ENCODE results near the gene SLIT3.

SLIT3 gene

DNA sequence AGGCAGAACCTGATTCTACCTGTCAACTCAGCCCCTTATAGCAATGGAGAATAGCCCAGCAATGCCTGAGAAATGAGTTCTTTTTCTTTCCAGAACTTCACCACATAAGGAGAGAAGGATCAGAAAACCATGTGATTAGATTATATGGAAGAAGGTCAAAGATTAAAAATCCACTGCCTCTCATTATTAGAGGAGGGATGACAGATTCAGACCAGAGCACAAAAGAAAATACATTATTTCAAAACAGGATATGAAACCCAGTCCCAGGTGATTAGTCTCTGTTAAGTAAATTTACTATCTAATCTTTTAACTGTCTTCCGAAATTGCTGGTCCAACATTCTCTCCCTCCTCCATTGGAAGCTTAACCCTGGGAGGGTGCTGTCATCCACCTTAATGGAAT is 322.4 kb downstream of the SLIT3 start:
- H3K4me3 ChIP-seq (ENCODE audit: low read depth, low read length), result no peak overlapping the region
- TF ChIP-seq, protein P1, sequence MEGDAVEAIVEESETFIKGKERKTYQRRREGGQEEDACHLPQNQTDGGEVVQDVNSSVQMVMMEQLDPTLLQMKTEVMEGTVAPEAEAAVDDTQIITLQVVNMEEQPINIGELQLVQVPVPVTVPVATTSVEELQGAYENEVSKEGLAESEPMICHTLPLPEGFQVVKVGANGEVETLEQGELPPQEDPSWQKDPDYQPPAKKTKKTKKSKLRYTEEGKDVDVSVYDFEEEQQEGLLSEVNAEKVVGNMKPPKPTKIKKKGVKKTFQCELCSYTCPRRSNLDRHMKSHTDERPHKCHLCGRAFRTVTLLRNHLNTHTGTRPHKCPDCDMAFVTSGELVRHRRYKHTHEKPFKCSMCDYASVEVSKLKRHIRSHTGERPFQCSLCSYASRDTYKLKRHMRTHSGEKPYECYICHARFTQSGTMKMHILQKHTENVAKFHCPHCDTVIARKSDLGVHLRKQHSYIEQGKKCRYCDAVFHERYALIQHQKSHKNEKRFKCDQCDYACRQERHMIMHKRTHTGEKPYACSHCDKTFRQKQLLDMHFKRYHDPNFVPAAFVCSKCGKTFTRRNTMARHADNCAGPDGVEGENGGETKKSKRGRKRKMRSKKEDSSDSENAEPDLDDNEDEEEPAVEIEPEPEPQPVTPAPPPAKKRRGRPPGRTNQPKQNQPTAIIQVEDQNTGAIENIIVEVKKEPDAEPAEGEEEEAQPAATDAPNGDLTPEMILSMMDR (IDR thresholded peaks at IDR 0.05; ENCODE audit: low read depth, low read length), result no peak

- TF ChIP-seq, protein P1 (IDR thresholded peaks at IDR 0.05; ENCODE audit: low read depth, low read length), result no peak
- H3K4me3 ChIP-seq (ENCODE audit: low read depth, low read length), result no peak overlapping the region
These were observed 322.9 kb downstream of the SLIT3 start for GRCh38 chr5:168978015-168978414.

- TF ChIP-seq, protein P1 (IDR thresholded peaks at IDR 0.05; ENCODE audit: low read depth, low read length), result no peak
- no peak overlapping the region for H3K4me3 ChIP-seq (ENCODE audit: low read depth, low read length)
These were observed 324.5 kb downstream of the SLIT3 start for GRCh38 chr5:168976311-168976970.

DNA sequence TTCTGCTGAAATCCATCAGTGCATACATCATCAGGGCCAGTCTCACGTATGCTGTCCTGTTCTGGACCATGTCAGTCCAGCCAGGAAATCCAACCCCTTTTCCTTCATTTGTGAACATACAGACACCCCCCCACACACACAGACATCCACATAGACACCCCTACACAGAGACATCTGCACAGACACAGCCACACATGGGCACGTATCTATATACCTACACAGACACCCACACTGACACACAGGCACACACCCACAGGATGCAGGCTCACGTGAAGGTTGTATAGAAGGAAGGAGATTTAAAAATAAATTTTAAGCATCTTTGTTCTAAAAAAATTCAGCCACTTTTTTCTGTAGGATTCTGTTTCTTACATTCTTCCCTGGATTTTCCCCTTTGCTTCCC is 325.6 kb downstream of the SLIT3 start:
- TF ChIP-seq, protein P1 (IDR thresholded peaks at IDR 0.05; ENCODE audit: low read depth, low read length), result no peak
- H3K4me3 ChIP-seq (ENCODE audit: low read depth, low read length), result no peak overlapping the region

DNA sequence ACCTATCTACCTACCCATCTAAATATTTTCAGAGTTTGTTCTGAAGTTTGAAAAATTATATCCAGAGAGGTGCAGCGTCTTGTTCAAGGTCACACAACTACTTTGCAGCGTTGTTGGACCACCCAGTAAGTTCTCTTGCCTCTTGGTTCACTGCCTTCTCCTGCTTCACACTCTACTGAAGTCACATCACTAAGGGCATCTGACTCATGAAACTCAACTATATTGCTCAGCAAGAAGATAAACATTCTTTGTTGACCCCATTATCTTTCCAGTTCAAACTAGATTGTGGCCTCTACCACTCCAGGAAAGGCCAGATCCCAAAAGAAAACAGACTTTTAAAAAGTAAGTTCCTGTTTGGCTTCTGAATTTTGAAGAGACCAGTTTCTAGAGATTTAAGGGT is 326.9 kb downstream of the SLIT3 start:
- no peak overlapping the region for H3K4me3 ChIP-seq (ENCODE audit: low read depth, low read length)

GRCh38 chr5:168972731-168973130 is 328.2 kb downstream of the SLIT3 start:
- H3K4me3 ChIP-seq (ENCODE audit: low read depth, low read length), result no peak overlapping the region
- TF ChIP-seq, protein P1 (IDR thresholded peaks at IDR 0.05; ENCODE audit: low read depth, low read length), result no peak

More for the DNA sequence above, 326.9 kb downstream of the SLIT3 start:
- TF ChIP-seq, protein P1 (IDR thresholded peaks at IDR 0.05; ENCODE audit: low read depth, low read length), result no peak

DNA sequence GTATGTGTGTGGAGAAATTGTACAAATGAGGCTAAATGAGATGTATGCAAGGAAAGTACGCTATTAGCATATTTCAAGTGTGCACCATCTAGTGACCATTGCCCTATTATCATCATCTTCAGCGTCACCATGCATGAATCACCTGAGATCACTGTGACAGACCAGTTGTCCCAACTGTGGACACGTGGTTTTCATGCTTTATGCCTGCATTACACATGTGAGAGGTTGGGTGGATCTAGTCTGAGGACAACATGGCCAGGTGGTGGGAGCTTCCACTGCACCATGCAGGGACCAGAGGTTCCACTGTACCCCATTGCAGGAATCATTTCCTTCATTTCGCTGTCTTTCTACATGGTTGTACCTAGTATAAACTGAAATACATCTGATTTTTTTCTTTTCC is 329.8 kb downstream of the SLIT3 start:
- TF ChIP-seq, protein P1 (IDR thresholded peaks at IDR 0.05; ENCODE audit: low read depth, low read length), result no peak
- no peak overlapping the region for H3K4me3 ChIP-seq (ENCODE audit: low read depth, low read length)

Measured in WI38 (cell line).